Activated CD4-positive, alpha-beta T cell treated with anti-CD3 and anti-CD28 coated beads, Interleukin-10, Interleukin-2, amounts not matched to agents 100 ng/mL and 50 ng/mL, durations not matched to agents 16 hours and 8 hours (primary cell): Measurements from ENCODE around the gene LAMC3.

ENCODE experiments used
- DNase-seq: peaks from one replicate; pipeline ENCODE4 v3.0.0-alpha.2; 2020

LAMC3 gene

GRCh38 chr9:131048820-131049219 lies 39.8 kb downstream of the LAMC3 start:
- no peak for DNase-seq

- DNase-seq: no peak
These were observed 41.1 kb downstream of the LAMC3 start for GRCh38 chr9:131049829-131050715.

- DNase-seq: no peak
These were observed 41.9 kb downstream of the LAMC3 start for GRCh38 chr9:131050831-131051230.

GRCh38 chr9:131051592-131052517 lies 42.9 kb downstream of the LAMC3 start:
- DNase-seq: no peak

GRCh38 chr9:131053896-131054295 lies 44.9 kb downstream of the LAMC3 start:
- DNase-seq: no peak

GRCh38 chr9:131056781-131057506 lies 48.0 kb downstream of the LAMC3 start:
- no peak for DNase-seq

- DNase-seq: no peak
These were observed 52.1 kb downstream of the LAMC3 start for GRCh38 chr9:131060900-131061630.

GRCh38 chr9:131062969-131063368 lies 54.0 kb downstream of the LAMC3 start:
- DNase-seq: no peak

- no peak for DNase-seq
These were observed 56.6 kb downstream of the LAMC3 start for GRCh38 chr9:131065599-131065998.

- no peak for DNase-seq
These were observed 58.7 kb downstream of the LAMC3 start for GRCh38 chr9:131067625-131068024.

GRCh38 chr9:131068076-131068816 lies 59.3 kb downstream of the LAMC3 start:
- no peak for DNase-seq

GRCh38 chr9:131069699-131070098 lies 60.7 kb downstream of the LAMC3 start:
- no peak for DNase-seq

GRCh38 chr9:131072107-131072870 lies 63.3 kb downstream of the LAMC3 start:
- DNase-seq: no peak

- no peak for DNase-seq
These were observed 63.9 kb downstream of the LAMC3 start for GRCh38 chr9:131072871-131073237.

GRCh38 chr9:131076347-131077195 lies 67.6 kb downstream of the LAMC3 start:
- DNase-seq: no peak

- no peak for DNase-seq
These were observed 69.7 kb downstream of the LAMC3 start for GRCh38 chr9:131078427-131079366.

- no peak for DNase-seq
These were observed 71.6 kb downstream of the LAMC3 start for GRCh38 chr9:131080589-131080988.

GRCh38 chr9:131081868-131082267 lies 72.9 kb downstream of the LAMC3 start:
- no peak for DNase-seq
